Loucy (cell line): ENCODE data around the gene LRRC4B.

Experiments
- EZH2phosphoT487 ChIP-seq: fragments of 200-600 bp; IDR thresholded peaks from 2 replicates; pipeline ENCODE4 v1.6.1; 2018; ENCODE audit warnings: antibody characterized with exemption, mild to moderate bottlenecking, moderate library complexity, borderline replicate concordance
- TF ChIP-seq, protein P1 (sequence below): fragments of 200-600 bp; sonication (generic); conservative IDR thresholded peaks from 2 replicates; pipeline ENCODE4 v1.5.1; 2014; ENCODE audit warnings: mild to moderate bottlenecking, antibody characterized with exemption, low read length

GRCh38 chr19:50513746-50514345 is 54.4 kb downstream of the LRRC4B start, which contains the start of gene ASPDH:
- TF ChIP-seq, protein P1, sequence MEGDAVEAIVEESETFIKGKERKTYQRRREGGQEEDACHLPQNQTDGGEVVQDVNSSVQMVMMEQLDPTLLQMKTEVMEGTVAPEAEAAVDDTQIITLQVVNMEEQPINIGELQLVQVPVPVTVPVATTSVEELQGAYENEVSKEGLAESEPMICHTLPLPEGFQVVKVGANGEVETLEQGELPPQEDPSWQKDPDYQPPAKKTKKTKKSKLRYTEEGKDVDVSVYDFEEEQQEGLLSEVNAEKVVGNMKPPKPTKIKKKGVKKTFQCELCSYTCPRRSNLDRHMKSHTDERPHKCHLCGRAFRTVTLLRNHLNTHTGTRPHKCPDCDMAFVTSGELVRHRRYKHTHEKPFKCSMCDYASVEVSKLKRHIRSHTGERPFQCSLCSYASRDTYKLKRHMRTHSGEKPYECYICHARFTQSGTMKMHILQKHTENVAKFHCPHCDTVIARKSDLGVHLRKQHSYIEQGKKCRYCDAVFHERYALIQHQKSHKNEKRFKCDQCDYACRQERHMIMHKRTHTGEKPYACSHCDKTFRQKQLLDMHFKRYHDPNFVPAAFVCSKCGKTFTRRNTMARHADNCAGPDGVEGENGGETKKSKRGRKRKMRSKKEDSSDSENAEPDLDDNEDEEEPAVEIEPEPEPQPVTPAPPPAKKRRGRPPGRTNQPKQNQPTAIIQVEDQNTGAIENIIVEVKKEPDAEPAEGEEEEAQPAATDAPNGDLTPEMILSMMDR = no peak
- TF ChIP-seq EZH2phosphoT487 = no peak
